GM12873 (cell line): ENCODE measurements around the gene IQGAP3.
A peak's percentile ranks its signal among the peaks of the same experiment; 100 is the strongest.

Experiments
- CTCF ChIP-seq: IDR thresholded peaks from 2 replicates; pipeline ENCODE4 v1.5.1; 2012; ENCODE audit warnings: low read depth, mild to moderate bottlenecking, moderate library complexity, low read length, control low read depth; ENCODE audit not compliant: insufficient read depth; ENCODE audit errors: missing control alignments

IQGAP3 gene

GRCh38 chr1:156504821-156505678 is 67.3 kb downstream of the IQGAP3 start:
- no peak for TF ChIP-seq CTCF

GRCh38 chr1:156504438-156504813 is 67.9 kb downstream of the IQGAP3 start:
- no peak for TF ChIP-seq CTCF

GRCh38 chr1:156503698-156504437 is 68.5 kb downstream of the IQGAP3 start:
- no peak for TF ChIP-seq CTCF

- TF ChIP-seq CTCF, result no peak
Observed at GRCh38 chr1:156502894-156503697, 69.3 kb downstream of the IQGAP3 start.

GRCh38 chr1:156502391-156502893 is 69.9 kb downstream of the IQGAP3 start:
- TF ChIP-seq CTCF, result no peak

GRCh38 chr1:156500793-156501506 is 71.4 kb downstream of the IQGAP3 start:
- TF ChIP-seq CTCF, result peak; percentile 67

- TF ChIP-seq CTCF, result no peak
Observed at GRCh38 chr1:156500543-156500792, 71.9 kb downstream of the IQGAP3 start, which contains the start of gene MEF2D. TSS of gene MEF2D (minus strand) at chr1:156500775. CDS start at chr1:156483292, 17,483 bp downstream.
